ENCODE results near the gene TCOF1. TPM values are rescaled to one million over a fixed set of nuclear protein-coding genes. Genes with fewer than 3 reads are reported as not detected.

TCOF1 gene
- total and polyA plus RNA-seq, 2 donors (not counting 3 experiments of a cell fraction or from before 2014, with no cell fraction given): 11.2 to 52.0 TPM

DNA sequence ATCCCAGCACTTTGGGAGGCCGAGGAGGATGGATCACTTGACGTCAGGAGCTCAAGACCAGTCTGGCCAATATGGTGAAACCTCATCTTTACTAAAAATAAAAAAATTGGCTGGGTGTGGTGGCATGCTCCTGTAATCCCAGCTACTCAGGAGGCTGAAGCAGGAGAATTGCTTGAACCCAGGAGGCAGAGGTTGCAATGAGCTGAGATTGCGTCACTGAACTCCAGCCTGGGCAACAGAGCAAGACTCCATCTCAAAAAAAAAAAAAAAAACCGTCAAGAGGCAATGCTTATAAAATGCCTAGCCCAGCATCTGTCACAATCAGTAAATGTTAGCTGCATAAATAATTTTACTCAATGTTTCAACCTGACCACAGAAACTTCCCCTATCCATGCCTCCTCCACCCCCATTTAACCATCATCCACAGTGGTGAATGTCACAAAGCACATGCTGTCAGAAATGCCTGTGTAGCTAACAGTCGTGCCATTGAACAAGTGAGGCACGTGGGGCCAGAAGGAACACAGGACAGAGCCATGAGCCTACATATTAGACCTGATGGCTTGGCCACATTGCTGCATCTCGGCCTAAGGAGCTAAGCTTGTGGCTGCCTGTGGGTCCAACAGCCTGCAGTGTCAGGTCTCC lies 16.8 kb upstream of the TCOF1 start:
- CTCF ChIA-PET: interaction anchor here (1.2 kb wide), 1 partner anchor 23 kb away, joined by 5 read pairs; no protein-coding TSS in a partner anchor
- Histone ChIP-seq H3K27me3 (ENCODE audit: control insufficient read depth in 2 of 2, insufficient read depth in 2 of 2, low read length in 2 of 2) (peaks cover 2 to 3% of the 10 kb centered on the region in 2 experiments), H3K27ac (ENCODE audit: insufficient read depth, low read depth, low read length) (no peak overlapping the region), H2AFZ (ENCODE audit: low read depth, low read length) (no peak overlapping the region), H3K79me2 (ENCODE audit: control insufficient read depth, insufficient read depth, low read length) (no peaks in the 10 kb centered on the region), H3K9ac (replicated peaks; ENCODE audit: extremely low read depth, insufficient read depth, low read length) (no peak overlapping the region), H3K36me3 (ENCODE audit: control insufficient read depth in 2 of 2, extremely low read depth in 1 of 2, insufficient read depth in 2 of 2, low read length in 2 of 2) (no peaks in the 10 kb centered on the region), H3K9me1 (replicated peaks; ENCODE audit: control insufficient read depth, extremely low read depth, insufficient read depth, low read length) (no peaks in the 10 kb centered on the region), H3K4me3 (replicated peaks in 1 of 3; ENCODE audit: insufficient read depth in 1 of 3, low read depth in 1 of 3, low read length in 3 of 3) (no peak overlapping the region), H4K20me1 (replicated peaks; ENCODE audit: control insufficient read depth, extremely low read depth, insufficient read depth, low read length) (no peaks in the 10 kb centered on the region), H3K4me2 (ENCODE audit: insufficient read depth, low read length) (no peak overlapping the region), H3K4me1 (ENCODE audit: control insufficient read depth, extremely low read depth, insufficient read depth, low read length) (no peaks in the 10 kb centered on the region), H3K9me3 (replicated peaks; ENCODE audit: control insufficient read depth, insufficient read depth, low read length) (no peaks in the 10 kb centered on the region)
- no peak for TF ChIP-seq EZH2 (IDR thresholded peaks at IDR 0.05; ENCODE audit: borderline replicate concordance, low read depth, low read length, severe bottlenecking)
- no peak for TF ChIP-seq MYC (IDR thresholded peaks at IDR 0.05; ENCODE audit: low read depth, low read length)
- no peak for TF ChIP-seq POLR2AphosphoS5 (IDR thresholded peaks at IDR 0.05; ENCODE audit: insufficient read depth, low read depth, low read length)
- TF ChIP-seq, protein P1, sequence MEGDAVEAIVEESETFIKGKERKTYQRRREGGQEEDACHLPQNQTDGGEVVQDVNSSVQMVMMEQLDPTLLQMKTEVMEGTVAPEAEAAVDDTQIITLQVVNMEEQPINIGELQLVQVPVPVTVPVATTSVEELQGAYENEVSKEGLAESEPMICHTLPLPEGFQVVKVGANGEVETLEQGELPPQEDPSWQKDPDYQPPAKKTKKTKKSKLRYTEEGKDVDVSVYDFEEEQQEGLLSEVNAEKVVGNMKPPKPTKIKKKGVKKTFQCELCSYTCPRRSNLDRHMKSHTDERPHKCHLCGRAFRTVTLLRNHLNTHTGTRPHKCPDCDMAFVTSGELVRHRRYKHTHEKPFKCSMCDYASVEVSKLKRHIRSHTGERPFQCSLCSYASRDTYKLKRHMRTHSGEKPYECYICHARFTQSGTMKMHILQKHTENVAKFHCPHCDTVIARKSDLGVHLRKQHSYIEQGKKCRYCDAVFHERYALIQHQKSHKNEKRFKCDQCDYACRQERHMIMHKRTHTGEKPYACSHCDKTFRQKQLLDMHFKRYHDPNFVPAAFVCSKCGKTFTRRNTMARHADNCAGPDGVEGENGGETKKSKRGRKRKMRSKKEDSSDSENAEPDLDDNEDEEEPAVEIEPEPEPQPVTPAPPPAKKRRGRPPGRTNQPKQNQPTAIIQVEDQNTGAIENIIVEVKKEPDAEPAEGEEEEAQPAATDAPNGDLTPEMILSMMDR (IDR thresholded peaks at IDR 0.05; ENCODE audit: extremely low read depth in 1 of 2, insufficient read depth in 1 of 2, low read depth in 1 of 2, low read length in 2 of 2): no peak
- no peak for TF ChIP-seq GATA2 (IDR thresholded peaks at IDR 0.05; ENCODE audit: insufficient read depth, insufficient read length, low read depth, low read length)
- TF ChIP-seq JUN (IDR thresholded peaks at IDR 0.05; ENCODE audit: borderline replicate concordance, insufficient read depth, insufficient read length, low read depth): no peak
- TF ChIP-seq POLR2A (IDR thresholded peaks at IDR 0.05; ENCODE audit: low read depth, low read length): no peak
- no peak for TF ChIP-seq FOS (IDR thresholded peaks at IDR 0.05; ENCODE audit: borderline replicate concordance, insufficient read depth, low read length)
- TF ChIP-seq, protein P2, sequence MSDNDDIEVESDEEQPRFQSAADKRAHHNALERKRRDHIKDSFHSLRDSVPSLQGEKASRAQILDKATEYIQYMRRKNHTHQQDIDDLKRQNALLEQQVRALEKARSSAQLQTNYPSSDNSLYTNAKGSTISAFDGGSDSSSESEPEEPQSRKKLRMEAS (IDR thresholded peaks at IDR 0.05; ENCODE audit: insufficient read depth, insufficient read length): no peak
- intact Hi-C loops (cut with micrococcal nuclease): no loop called here
- dilution Hi-C loops (cut with MboI; ENCODE audit: extremely low pct_ligation_motif_present, low sequenced_read_pairs): no loop called here
- POLR2A ChIA-PET: no interaction called here
- FAIRE-seq (no peak), DNase-seq (ENCODE audit: low read depth, low spot score) (no peak)
- BruUV-seq (replicated peaks): no TSS peak

All from endothelial cell of umbilical vein (primary cell).